GM12864 (cell line): ENCODE results near the gene CPO.
"Not testable (repeated sequence)": the region's sequence is repeated elsewhere in the genome, so short reads cannot be mapped to it uniquely, and the experiment has no call there.

ENCODE experiments used
- DNase-seq: peaks from one replicate; pipeline ENCODE4 v3.0.0-alpha.2; 2011; ENCODE audit warnings: low read depth
- H3K4me3 ChIP-seq: 2 replicates; pipeline ENCODE4 v1.5.1; 2011; ENCODE audit warnings: mild to moderate bottlenecking, low read depth, low read length, control low read depth
- TF ChIP-seq, protein P1 (sequence below): IDR thresholded peaks from 2 replicates; pipeline ENCODE4 v1.5.1; 2011; ENCODE audit warnings: low read depth, mild to moderate bottlenecking, moderate library complexity, low read length, control low read depth, inconsistent platforms; ENCODE audit errors: missing control alignments

Gene CPO

DNA sequence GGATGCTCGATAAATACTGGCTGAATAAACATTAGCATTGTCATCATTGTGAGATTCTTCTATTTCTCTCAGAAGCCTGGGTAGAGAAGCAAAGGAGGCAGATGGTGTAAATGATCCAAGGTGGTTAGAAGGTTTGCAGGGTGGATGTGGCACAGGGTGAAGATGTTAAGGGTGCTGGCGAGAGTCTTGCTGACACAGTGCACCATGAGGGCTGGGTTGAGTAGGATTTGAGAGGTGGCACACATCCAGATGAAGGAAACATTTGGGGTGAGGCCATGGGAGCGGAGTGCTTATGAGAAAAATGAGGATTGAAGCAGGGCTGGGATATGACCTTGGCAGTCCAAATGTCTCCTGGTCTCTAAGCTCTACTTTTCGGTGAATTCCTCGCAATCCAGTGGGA lies 17.8 kb upstream of the CPO start:
- TF ChIP-seq, protein P1, sequence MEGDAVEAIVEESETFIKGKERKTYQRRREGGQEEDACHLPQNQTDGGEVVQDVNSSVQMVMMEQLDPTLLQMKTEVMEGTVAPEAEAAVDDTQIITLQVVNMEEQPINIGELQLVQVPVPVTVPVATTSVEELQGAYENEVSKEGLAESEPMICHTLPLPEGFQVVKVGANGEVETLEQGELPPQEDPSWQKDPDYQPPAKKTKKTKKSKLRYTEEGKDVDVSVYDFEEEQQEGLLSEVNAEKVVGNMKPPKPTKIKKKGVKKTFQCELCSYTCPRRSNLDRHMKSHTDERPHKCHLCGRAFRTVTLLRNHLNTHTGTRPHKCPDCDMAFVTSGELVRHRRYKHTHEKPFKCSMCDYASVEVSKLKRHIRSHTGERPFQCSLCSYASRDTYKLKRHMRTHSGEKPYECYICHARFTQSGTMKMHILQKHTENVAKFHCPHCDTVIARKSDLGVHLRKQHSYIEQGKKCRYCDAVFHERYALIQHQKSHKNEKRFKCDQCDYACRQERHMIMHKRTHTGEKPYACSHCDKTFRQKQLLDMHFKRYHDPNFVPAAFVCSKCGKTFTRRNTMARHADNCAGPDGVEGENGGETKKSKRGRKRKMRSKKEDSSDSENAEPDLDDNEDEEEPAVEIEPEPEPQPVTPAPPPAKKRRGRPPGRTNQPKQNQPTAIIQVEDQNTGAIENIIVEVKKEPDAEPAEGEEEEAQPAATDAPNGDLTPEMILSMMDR = no peak
- DNase-seq = no peak
- H3K4me3 ChIP-seq = no peak overlapping the region

DNA sequence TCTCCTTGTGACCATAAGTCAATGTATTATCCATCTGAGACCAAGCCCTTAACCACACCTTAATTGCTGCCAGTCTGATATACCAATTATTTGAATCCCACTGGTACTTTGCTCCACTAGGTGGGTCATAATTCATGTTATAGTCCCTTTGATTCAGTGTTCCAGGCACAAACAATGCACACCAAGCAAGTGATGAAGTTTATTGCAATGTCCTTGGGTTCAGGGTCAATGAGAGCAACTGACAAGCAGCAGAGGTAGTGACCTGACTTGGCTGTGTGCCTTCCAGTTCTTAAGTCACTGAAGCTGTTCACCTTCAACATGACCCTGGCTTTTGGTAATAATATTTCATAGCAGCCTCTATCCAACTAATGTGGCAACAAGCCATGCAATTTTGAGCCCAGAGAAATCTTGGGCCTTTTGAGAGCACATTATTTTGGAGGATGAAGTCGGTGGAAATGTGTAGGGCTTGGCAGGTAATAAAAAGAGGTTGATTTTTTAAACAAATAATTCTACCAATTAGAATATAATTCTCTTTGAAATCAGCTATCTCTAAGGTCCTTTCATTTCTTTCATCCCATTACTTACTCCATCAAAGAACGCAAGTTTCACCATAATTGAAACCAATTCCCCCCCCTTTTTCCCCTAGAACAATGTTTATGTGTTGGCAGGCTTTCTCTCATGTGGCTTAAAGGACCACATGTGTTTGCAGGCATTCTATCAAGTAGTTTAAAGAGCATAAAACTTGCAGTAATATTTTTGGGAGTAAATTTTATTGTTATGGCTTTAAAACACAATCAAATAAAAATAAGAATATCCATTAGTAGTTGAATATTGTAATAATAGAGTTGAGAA lies 3.1 kb upstream of the CPO start:
- no peak overlapping the region for H3K4me3 ChIP-seq
- TF ChIP-seq, protein P1 = no peak
- DNase-seq = no peak

DNA sequence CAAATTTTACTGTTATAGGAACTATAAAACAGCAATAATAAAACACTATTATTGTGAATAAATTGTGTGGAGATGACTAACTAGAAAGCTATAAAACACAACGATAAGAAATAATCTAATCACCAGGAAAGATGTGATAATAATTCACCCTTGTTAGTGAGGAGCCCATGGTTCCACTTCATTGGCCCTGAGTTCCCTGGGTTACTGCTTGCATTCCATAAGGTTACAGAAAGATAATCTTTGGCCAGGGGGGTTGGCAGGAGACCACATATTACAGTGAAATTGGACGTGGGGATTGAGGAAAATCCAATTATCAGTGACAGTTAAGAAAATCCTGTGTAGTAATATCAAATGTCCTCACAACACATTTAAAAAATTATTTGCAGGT lies 2.5 kb upstream of the CPO start:
- TF ChIP-seq, protein P1 = no peak
- H3K4me3 ChIP-seq = no peak overlapping the region
- no peak for DNase-seq

DNA sequence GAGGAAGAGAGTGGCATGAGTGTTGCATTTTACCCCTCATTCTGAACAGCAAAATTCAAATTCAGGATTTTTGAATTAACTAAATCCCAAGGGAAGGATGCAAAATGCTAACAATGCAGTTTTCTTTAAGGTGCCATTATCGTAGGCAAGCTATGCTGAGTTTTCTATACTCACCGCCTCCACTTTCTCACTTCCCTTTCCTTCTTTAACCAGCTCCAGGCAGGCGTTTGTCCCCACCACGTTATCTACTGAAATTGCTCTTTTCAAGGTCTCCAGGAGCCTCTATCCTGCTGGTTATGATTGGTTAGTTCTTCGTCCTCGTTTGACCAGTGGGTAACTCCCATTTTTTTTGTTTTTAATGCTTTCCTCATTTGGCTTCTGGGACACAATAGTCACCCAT lies 1.8 kb upstream of the CPO start:
- TF ChIP-seq, protein P1 = no peak
- DNase-seq = peak; percentile 21
- no peak overlapping the region for H3K4me3 ChIP-seq

DNA sequence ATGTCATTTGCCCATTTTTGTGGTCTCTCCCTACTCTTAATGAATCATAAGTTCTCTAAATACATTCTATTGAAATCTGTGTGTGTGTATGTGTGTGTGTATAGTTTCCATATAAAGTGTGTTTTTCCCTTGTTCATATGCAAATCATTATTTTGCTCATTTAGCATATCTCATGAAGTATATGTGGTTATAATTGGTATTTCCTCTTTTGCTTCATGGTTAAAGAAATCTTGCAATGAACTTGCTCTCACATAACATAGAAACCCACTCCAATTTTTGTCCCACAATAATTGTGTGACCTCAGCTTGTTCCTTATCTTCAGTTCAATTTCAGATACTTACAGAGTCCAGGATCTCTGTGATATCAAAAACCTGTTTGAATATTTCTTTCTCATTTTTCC lies 1.2 kb downstream of the CPO start:
- H3K4me3 ChIP-seq = no peak overlapping the region
- TF ChIP-seq, protein P1 = no peak
- DNase-seq = no peak

DNA sequence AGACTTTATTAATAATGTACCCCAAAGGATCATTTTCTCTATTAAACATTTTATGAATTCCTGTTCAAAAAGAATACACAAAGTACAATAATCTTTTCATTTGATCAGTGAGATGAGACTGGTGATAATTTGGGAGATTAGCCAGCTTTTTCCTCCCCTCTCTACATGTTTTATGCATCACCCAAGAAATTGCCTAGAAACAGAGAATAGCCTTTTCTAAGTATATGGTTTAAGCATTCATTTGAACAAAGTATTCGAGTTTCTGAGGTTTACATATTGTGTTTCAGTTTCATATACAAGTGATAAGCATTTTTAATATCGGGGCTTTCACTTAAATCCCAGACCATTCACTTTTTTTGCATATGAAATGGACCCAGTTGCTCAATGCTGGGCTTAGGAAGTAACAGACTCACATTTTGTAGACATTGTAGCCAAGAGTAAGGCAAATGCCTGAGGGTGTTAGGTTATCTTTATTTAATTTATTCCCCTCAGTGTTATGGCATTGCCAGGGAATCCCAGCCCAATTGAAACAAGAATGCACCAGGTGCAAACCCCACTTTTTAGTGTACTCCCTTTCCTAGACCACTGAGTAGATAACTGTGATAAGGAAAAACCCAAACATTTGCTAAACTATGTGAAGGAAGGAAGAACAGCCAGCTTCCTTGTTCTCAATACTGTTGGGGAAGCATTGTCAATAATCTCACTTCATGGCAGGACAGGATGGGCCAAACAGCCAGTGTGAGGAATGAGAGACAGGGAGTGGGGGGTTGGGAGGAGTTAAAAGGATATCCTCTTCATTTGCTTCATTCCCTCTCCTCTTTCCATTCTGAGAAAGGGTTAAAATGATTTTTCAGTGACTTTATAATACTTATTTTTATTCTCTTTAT lies 3.5 kb downstream of the CPO start:
- TF ChIP-seq, protein P1 = no peak

DNA sequence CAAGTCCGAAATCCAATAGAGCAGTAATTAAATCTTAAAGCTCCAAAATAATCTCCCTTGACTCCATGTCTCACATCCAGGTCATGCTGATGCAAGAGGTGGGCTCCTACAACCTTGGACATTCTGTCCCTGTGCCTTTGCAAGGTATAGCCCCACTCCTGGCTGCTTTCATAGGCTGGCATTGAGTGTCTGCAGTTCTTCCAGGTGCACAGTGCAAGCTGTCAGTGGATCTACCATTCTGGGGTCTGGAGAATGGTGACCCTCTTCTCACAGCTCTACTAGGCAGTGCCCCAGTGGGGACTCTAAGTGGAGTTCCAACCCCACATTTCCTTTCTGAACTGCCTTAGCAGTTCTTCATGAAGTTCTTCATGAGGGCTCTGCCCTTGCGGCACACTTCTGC lies 14.1 kb downstream of the CPO start:
- not testable (repeated sequence) for DNase-seq, H3K4me3 ChIP-seq

More for the DNA sequence above, 3.5 kb downstream of the CPO start:
- DNase-seq = no peak
- H3K4me3 ChIP-seq = no peak overlapping the region
